Lung (tissue), 12 donors: ENCODE measurements around the gene AGPAT2. TPM values are rescaled to one million over a fixed set of nuclear protein-coding genes. Genes with fewer than 3 reads are reported as not detected.
"Not testable (repeated sequence)": the region's sequence is repeated elsewhere in the genome, so short reads cannot be mapped to it uniquely, and the experiment has no call there.

Source experiments
- ATAC-seq: fragments of 200-7000 bp; cut with Tn5 transposase; one replicate; pipeline ENCODE4 v1.9.1; 2020; ENCODE audit warnings: moderate number of reproducible peaks; ENCODE audit not compliant: insufficient read depth, low FRiP score
- DNase-seq, 3 donors: peaks; one replicate each; pipeline ENCODE4 v3.0.0-alpha.2; 2013 to 2017
- H3K27ac ChIP-seq, 2 donors: one replicate each; pipeline ENCODE4 v1.5.1; 2013; ENCODE audit warnings: mild to moderate bottlenecking in 2 of 2, moderate library complexity in 2 of 2, control low read depth in 1 of 2, inconsistent platforms in 1 of 2, low read depth in 1 of 2, low read length in 1 of 2
- H3K27me3 ChIP-seq, 3 donors: one replicate each; pipeline ENCODE4 v1.5.1; 2013; ENCODE audit warnings: low read length in 2 of 3; ENCODE audit not compliant: control insufficient read depth in 3 of 3, insufficient read depth in 3 of 3
- H3K36me3 ChIP-seq, 4 donors: one replicate each; pipeline ENCODE4 v1.5.1; 2013; ENCODE audit warnings: low read length in 4 of 4, mild to moderate bottlenecking in 1 of 4, moderate library complexity in 1 of 4; ENCODE audit not compliant: control insufficient read depth in 4 of 4, insufficient read depth in 4 of 4
- H3K4me1 ChIP-seq, 5 donors: one replicate each; pipeline ENCODE4 v1.5.1; 2013; ENCODE audit warnings: low read length in 5 of 5, mild to moderate bottlenecking in 2 of 5, moderate library complexity in 1 of 5; ENCODE audit not compliant: control insufficient read depth in 5 of 5, insufficient read depth in 5 of 5
- H3K4me3 ChIP-seq: one replicate; pipeline ENCODE4 v1.5.1; 2013; ENCODE audit warnings: mild to moderate bottlenecking, control low read depth, moderate library complexity
- H3K9ac ChIP-seq, 2 donors: one replicate each; pipeline ENCODE4 v1.5.1; 2013; ENCODE audit warnings: low read length in 2 of 2, control low read depth in 1 of 2; ENCODE audit not compliant: insufficient read depth in 1 of 2
- H3K9me3 ChIP-seq, 4 donors: one replicate each; pipeline ENCODE4 v1.5.1; 2013; ENCODE audit warnings: low read length in 3 of 4, mild to moderate bottlenecking in 1 of 4, moderate library complexity in 1 of 4; ENCODE audit not compliant: control insufficient read depth in 4 of 4, insufficient read depth in 3 of 4
- WGBS, 2 donors: extraction: QIAGEN DNeasy Blood & Tissue Kit; methylation state at CpG; one replicate each; pipeline ENCODE4 v1.1.7; 2013; 5-methylcytosine and 5-hydroxymethylcytosine counted together
- polyA plus RNA-seq, 2 donors: library from polyadenylated mRNA; stranded (reverse); fragments of 200-250 nt; gene quantifications; one replicate each; pipeline ENCODE4 v1.2.1, GENCODE V29; 2013
- total RNA-seq, 2 donors: library from RNA; depleted of rRNA in 1 of 2; stranded (reverse); fragments of >200 nt in 1 of 2; gene quantifications; one replicate each; pipeline ENCODE4 v1.2.1, GENCODE V29; 2014 to 2021
- TF ChIP-seq, protein P1 (sequence below): IDR thresholded peaks from 2 replicates; pipeline ENCODE4 v1.5.1; 2012; ENCODE audit warnings: mild to moderate bottlenecking; ENCODE audit errors: control extremely low read depth, extremely low read depth
- donor health status: control.
- donor health status: control.
- donor health status: Bipolar disorder and iron deficiency.
- donor health status: healthy.
- donor health status: DM: yes; HTN: yes; CAD: no.

AGPAT2 gene
- total and polyA plus RNA-seq, 4 donors = 81.7 to 277 (median 177) TPM

DNA sequence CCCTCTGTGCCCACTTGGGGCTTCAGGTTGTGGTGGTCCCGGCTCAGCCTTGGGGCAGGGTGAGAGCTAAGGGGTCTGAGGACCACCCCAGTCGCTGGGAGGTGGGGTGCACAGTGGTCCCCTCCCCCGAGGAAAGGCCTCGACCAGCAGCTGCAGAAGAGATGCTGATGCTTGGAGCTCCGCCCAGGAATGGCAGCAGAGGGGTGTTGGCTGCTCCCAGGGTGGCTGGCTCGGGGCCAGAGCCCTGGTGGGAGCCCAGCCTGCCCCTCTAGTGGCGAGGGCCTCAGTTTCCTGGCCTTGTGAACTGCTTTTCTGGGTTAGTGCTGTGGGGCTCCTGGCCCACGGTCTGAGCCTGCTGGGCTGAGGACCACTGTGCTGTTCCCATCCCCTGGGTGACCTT, 26.3 kb upstream of the AGPAT2 start:
- H3K27ac ChIP-seq = peak overlapping the region; percentile 71 to 77
- ATAC-seq = no peak
- no peaks in the 10 kb centered on the region for H3K27me3 ChIP-seq
- WGBS, 2 donors = 27 to 35% methylated on average over 8 of the region's 8 CpGs
- TF ChIP-seq, protein P1, sequence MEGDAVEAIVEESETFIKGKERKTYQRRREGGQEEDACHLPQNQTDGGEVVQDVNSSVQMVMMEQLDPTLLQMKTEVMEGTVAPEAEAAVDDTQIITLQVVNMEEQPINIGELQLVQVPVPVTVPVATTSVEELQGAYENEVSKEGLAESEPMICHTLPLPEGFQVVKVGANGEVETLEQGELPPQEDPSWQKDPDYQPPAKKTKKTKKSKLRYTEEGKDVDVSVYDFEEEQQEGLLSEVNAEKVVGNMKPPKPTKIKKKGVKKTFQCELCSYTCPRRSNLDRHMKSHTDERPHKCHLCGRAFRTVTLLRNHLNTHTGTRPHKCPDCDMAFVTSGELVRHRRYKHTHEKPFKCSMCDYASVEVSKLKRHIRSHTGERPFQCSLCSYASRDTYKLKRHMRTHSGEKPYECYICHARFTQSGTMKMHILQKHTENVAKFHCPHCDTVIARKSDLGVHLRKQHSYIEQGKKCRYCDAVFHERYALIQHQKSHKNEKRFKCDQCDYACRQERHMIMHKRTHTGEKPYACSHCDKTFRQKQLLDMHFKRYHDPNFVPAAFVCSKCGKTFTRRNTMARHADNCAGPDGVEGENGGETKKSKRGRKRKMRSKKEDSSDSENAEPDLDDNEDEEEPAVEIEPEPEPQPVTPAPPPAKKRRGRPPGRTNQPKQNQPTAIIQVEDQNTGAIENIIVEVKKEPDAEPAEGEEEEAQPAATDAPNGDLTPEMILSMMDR = no peak
- H3K36me3 ChIP-seq = no peaks in the 10 kb centered on the region
- no peak for DNase-seq
- peaks cover 0 to 23% (median 8%) of the 10 kb centered on the region in 5 donors for H3K4me1 ChIP-seq
- no peaks in the 10 kb centered on the region for H3K9me3 ChIP-seq
- peak overlapping the region in 1 of 2 donors; percentile 11 for H3K9ac ChIP-seq
- H3K4me3 ChIP-seq = no peak overlapping the region

DNA sequence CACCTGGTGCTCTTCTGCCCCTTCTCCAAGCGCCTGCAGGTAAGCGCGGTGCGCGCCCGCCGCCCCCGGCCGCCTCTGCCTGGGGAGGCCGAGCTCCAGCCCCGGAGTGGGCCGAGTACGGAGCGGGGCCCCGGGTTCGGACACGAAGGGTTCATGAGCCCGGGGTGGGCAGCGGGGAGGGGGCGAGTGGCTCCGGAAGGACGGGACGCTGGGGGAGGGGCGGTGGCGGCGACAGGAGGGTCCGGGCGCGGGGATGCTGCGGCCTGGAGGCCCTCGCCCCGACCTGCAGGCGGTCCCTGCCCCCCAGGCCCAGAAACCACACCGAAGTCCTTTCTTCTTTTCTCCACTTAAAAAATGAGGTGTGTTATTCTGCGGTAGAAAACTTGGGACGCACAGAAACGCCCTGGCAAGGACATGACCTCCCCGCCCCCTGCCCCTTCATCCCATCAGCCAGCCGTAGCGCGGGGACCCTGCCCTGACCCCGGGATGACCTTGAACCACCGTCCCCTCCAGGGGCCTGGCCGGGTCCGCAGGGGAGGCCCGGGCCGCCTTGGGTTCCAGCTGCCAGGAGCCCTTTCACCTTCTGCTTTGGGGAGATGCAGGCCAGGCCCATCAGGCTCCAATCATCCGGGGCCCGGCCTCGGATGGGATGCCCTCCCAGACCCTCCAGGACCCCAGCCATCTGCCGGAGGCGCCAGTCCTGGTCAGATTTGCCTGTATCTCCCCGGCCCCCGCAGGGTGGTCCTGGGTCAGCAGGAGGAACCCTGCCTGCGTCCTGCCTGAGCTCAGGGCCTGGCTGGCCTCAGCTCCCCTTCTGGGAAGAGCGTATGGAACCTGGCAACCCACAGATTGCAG, 25.7 kb upstream of the AGPAT2 start:
- TF ChIP-seq, protein P1 = no peak
- H3K27me3 ChIP-seq = no peaks in the 10 kb centered on the region
- DNase-seq = no peak
- peak overlapping the region; percentile 16 for H3K4me3 ChIP-seq
- H3K27ac ChIP-seq = peak overlapping the region; percentile 51 to 55
- no peaks in the 10 kb centered on the region for H3K36me3 ChIP-seq
- WGBS, 2 donors = 3 to 7% methylated on average over 51 to 56 of the region's 56 CpGs
- peak overlapping the region in 1 of 2 donors; percentile 11 for H3K9ac ChIP-seq
- no peak for ATAC-seq
- H3K4me1 ChIP-seq = peaks cover 0 to 23% (median 8%) of the 10 kb centered on the region in 5 donors
- no peaks in the 10 kb centered on the region for H3K9me3 ChIP-seq

DNA sequence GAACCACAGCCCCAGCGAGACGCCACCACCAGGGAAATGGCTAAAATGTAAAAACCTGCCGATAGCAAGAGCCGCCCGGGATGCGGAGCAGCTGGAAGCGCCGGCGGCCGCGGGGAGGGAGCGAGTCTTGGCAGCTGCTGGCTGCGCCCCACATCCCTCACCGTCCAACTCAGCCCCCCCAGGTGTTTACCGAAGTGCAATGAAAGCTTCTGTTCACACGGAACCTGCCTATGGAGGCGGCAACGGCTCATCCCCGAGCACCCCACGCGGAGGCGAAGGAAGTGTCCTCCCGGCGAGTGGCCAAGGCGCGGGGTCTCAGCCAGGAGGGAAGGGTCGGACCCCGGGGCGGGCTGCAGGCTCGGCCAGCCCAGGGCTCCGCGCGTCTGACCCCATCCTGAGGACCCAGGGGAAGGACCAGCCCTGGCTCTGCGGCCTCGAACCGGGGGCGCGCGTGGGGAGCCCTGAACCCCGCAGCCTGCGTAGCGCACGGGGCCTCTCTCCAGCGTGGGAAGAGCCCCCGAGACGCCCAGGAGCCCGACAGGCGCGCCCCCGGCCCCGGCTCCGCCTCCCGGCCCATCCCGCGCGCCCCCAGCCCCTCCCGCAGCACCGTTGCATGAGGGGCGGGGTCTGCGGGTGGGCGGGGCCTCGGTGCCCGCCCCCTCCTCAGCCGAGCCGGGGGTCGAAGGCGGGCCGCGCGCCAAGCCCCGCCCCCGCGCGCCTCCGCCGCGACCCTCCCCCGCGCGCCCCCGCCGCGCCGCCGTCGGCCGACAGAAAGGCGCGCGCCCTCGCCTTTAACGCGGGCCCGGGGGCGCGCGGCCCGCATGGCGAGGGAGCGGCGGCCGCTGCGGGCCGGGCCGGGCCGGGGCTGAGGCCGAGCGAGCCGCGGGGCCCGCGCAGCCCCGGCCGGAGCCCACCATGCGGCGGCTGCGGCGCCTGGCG, 24.8 kb upstream of the AGPAT2 start, which contains the start of gene DIPK1B:
Gene DIPK1B, plus strand, starts transcription at position 822 of the 939 bp plus-strand sequence. Its CDS starts 94 bp downstream, at position 916.
- no peaks in the 10 kb centered on the region for H3K9me3 ChIP-seq
- peak within 1 kb of the TSS in 1 of 2 donors; percentile 11 for H3K9ac ChIP-seq
- WGBS, 2 donors = 0 to 2% methylated on average over 48 to 119 of the region's 119 CpGs
- H3K36me3 ChIP-seq = no peaks in the 10 kb centered on the region
- DNase-seq = peak; percentile 76 to 84 (median 78)
- no peak for ATAC-seq
- TF ChIP-seq, protein P1 = no peak
- peak within 1 kb of the TSS; percentile 51 to 55 for H3K27ac ChIP-seq
- peak within 1 kb of the TSS; percentile 16 for H3K4me3 ChIP-seq
- peaks cover 0 to 23% (median 8%) of the 10 kb centered on the region in 5 donors for H3K4me1 ChIP-seq
- H3K27me3 ChIP-seq = no peaks in the 10 kb centered on the region

DNA sequence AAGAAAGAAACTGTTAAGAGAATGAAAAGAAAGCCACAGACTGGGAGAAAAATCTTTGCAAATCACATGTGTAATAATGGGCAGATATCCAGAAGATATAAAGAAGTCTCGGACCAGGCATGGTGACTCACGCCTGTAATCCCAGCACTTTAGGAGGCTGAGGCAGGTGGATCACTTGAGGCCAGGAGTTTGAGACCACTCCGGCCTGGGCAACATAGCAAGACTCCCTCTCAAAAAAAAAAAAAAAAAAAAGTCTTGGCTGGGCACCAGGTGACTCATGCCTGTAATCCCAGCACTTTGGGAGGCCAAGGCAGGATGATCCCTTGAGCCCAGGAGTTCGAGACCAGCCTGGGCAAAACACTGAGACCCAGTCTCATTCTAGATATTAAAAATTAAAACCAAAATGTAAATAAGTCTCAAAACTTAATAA, 24.0 kb upstream of the AGPAT2 start:
- not testable (repeated sequence) for DNase-seq, H3K9ac ChIP-seq, H3K27me3 ChIP-seq, ATAC-seq, H3K9me3 ChIP-seq, H3K36me3 ChIP-seq, H3K4me3 ChIP-seq, H3K27ac ChIP-seq
- 42 to 60% methylated on average over 4 of the region's 4 CpGs for WGBS, 2 donors
- H3K4me1 ChIP-seq = peaks cover 0 to 23% (median 8%) of the 10 kb centered on the region in 5 donors
